ENCODE results near the gene ST7. TPM values are rescaled to one million over a fixed set of nuclear protein-coding genes. Genes with fewer than 3 reads are reported as not detected.

ST7 gene
- polyA plus RNA-seq, 1 donor from 2014 or later = 76.8 TPM

DNA sequence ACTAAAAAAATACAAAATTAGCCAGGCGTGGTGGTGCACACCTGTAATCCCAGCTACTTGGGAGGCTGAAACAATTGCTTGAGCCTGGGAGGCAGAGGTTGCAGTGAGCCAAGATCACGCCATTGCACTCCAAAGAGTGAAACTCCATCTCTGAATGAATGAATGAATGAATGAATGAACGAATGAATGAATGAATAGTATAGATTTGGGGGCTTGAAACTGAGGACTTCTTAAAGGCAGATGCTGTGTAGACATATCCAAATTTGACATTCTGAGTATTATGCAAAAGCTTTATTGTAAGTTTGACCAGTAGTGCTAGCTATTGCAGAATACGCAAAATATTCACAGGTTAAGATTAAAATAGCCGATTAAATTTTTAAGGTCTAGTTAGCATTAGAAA lies 30.8 kb upstream of the ST7 start:
- no peaks in the 10 kb centered on the region for H3F3A ChIP-seq (ENCODE audit: insufficient read depth, low read length, poor library complexity, severe bottlenecking)
- H3K27me3 ChIP-seq (ENCODE audit: insufficient read depth, low read depth, low read length) = no peaks in the 10 kb centered on the region
- H3K27ac ChIP-seq (ENCODE audit: low read length) = no peak overlapping the region
- TF ChIP-seq, protein P1, sequence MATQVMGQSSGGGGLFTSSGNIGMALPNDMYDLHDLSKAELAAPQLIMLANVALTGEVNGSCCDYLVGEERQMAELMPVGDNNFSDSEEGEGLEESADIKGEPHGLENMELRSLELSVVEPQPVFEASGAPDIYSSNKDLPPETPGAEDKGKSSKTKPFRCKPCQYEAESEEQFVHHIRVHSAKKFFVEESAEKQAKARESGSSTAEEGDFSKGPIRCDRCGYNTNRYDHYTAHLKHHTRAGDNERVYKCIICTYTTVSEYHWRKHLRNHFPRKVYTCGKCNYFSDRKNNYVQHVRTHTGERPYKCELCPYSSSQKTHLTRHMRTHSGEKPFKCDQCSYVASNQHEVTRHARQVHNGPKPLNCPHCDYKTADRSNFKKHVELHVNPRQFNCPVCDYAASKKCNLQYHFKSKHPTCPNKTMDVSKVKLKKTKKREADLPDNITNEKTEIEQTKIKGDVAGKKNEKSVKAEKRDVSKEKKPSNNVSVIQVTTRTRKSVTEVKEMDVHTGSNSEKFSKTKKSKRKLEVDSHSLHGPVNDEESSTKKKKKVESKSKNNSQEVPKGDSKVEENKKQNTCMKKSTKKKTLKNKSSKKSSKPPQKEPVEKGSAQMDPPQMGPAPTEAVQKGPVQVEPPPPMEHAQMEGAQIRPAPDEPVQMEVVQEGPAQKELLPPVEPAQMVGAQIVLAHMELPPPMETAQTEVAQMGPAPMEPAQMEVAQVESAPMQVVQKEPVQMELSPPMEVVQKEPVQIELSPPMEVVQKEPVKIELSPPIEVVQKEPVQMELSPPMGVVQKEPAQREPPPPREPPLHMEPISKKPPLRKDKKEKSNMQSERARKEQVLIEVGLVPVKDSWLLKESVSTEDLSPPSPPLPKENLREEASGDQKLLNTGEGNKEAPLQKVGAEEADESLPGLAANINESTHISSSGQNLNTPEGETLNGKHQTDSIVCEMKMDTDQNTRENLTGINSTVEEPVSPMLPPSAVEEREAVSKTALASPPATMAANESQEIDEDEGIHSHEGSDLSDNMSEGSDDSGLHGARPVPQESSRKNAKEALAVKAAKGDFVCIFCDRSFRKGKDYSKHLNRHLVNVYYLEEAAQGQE (IDR thresholded peaks at IDR 0.05; ENCODE audit: borderline replicate concordance) = no peak
- TF ChIP-seq, protein P2, sequence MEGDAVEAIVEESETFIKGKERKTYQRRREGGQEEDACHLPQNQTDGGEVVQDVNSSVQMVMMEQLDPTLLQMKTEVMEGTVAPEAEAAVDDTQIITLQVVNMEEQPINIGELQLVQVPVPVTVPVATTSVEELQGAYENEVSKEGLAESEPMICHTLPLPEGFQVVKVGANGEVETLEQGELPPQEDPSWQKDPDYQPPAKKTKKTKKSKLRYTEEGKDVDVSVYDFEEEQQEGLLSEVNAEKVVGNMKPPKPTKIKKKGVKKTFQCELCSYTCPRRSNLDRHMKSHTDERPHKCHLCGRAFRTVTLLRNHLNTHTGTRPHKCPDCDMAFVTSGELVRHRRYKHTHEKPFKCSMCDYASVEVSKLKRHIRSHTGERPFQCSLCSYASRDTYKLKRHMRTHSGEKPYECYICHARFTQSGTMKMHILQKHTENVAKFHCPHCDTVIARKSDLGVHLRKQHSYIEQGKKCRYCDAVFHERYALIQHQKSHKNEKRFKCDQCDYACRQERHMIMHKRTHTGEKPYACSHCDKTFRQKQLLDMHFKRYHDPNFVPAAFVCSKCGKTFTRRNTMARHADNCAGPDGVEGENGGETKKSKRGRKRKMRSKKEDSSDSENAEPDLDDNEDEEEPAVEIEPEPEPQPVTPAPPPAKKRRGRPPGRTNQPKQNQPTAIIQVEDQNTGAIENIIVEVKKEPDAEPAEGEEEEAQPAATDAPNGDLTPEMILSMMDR (IDR thresholded peaks at IDR 0.05; ENCODE audit: poor library complexity, severe bottlenecking) = no peak
- TF ChIP-seq MXI1 (conservative IDR thresholded peaks at IDR 0.05; ENCODE audit: poor library complexity, severe bottlenecking) (no peak), EZH2 (IDR thresholded peaks at IDR 0.05; ENCODE audit: borderline replicate concordance, insufficient read depth, low read length, poor library complexity, severe bottlenecking) (no peak), POLR2AphosphoS5 (IDR thresholded peaks at IDR 0.05) (no peak), EP300 (conservative IDR thresholded peaks at IDR 0.05; ENCODE audit: poor library complexity, severe bottlenecking) (no peak), TAF1 (IDR thresholded peaks at IDR 0.05; ENCODE audit: low read depth) (no peak), SMC3 (conservative IDR thresholded peaks at IDR 0.05; ENCODE audit: poor library complexity) (no peak), RAD21 (conservative IDR thresholded peaks at IDR 0.05) (no peak)
- H3K79me2 ChIP-seq (replicated peaks; ENCODE audit: insufficient read depth, low read length) = no peaks in the 10 kb centered on the region
- H3K4me2 ChIP-seq (ENCODE audit: low read length) = no peak overlapping the region
- H3K9ac ChIP-seq (ENCODE audit: low read length) = no peak overlapping the region
- H3K9me3 ChIP-seq (ENCODE audit: low read length) = no peaks in the 10 kb centered on the region
- no peaks in the 10 kb centered on the region for H4K20me1 ChIP-seq (ENCODE audit: insufficient read depth)
- H2AFZ ChIP-seq (ENCODE audit: low read depth, low read length) = no peak overlapping the region
- no peaks in the 10 kb centered on the region for H3K36me3 ChIP-seq (ENCODE audit: insufficient read depth, low read length)
- no peaks in the 10 kb centered on the region for H3K9me2 ChIP-seq (ENCODE audit: insufficient read depth, low read length)
- H3K4me3 ChIP-seq (ENCODE audit: low read length) = no peak overlapping the region

DNA sequence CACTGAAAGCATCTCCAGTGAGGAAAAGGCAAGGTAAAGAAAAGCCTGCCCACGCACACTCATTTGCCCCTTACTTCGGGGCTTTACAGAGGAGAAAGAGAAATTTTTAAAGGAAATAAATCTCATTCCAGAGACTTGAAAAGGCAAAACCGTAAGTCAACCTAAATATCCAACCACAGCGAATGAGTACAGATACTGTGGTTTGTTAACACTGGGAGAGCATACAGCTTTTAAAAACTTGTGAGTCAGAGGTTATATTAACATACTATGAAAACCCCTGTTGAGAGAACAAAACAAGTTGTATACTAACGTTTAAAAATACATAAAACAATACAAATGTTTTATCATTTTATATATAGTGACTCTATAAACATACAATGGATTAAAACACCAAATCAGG lies 28.6 kb upstream of the ST7 start:
- no peak overlapping the region for H3K4me3 ChIP-seq (ENCODE audit: low read length)
- no peak overlapping the region for H2AFZ ChIP-seq (ENCODE audit: low read depth, low read length)
- H3F3A ChIP-seq (ENCODE audit: insufficient read depth, low read length, poor library complexity, severe bottlenecking) = no peaks in the 10 kb centered on the region
- no peaks in the 10 kb centered on the region for H3K79me2 ChIP-seq (replicated peaks; ENCODE audit: insufficient read depth, low read length)
- H3K27ac ChIP-seq (ENCODE audit: low read length) = no peak overlapping the region
- no peaks in the 10 kb centered on the region for H4K20me1 ChIP-seq (ENCODE audit: insufficient read depth)
- no peak overlapping the region for H3K9ac ChIP-seq (ENCODE audit: low read length)
- no peaks in the 10 kb centered on the region for H3K36me3 ChIP-seq (ENCODE audit: insufficient read depth, low read length)
- H3K9me3 ChIP-seq (ENCODE audit: low read length) = no peaks in the 10 kb centered on the region
- no peak for TF ChIP-seq TAF1 (IDR thresholded peaks at IDR 0.05; ENCODE audit: low read depth)
- TF ChIP-seq, protein P1 (IDR thresholded peaks at IDR 0.05; ENCODE audit: borderline replicate concordance) = no peak
- TF ChIP-seq EZH2 (IDR thresholded peaks at IDR 0.05; ENCODE audit: borderline replicate concordance, insufficient read depth, low read length, poor library complexity, severe bottlenecking) = no peak
- TF ChIP-seq MXI1 (conservative IDR thresholded peaks at IDR 0.05; ENCODE audit: poor library complexity, severe bottlenecking) = no peak
- TF ChIP-seq RAD21 (conservative IDR thresholded peaks at IDR 0.05) = no peak
- TF ChIP-seq, protein P2 (IDR thresholded peaks at IDR 0.05; ENCODE audit: poor library complexity, severe bottlenecking) = no peak
- no peak for TF ChIP-seq POLR2AphosphoS5 (IDR thresholded peaks at IDR 0.05)
- TF ChIP-seq SMC3 (conservative IDR thresholded peaks at IDR 0.05; ENCODE audit: poor library complexity) = no peak
- no peak for TF ChIP-seq EP300 (conservative IDR thresholded peaks at IDR 0.05; ENCODE audit: poor library complexity, severe bottlenecking)
- H3K4me2 ChIP-seq (ENCODE audit: low read length) = no peak overlapping the region
- no peaks in the 10 kb centered on the region for H3K9me2 ChIP-seq (ENCODE audit: insufficient read depth, low read length)
- no peaks in the 10 kb centered on the region for H3K27me3 ChIP-seq (ENCODE audit: insufficient read depth, low read depth, low read length)
